ENCODE data around the gene UBN2. TPM values are rescaled to one million over a fixed set of nuclear protein-coding genes. Genes with fewer than 3 reads are reported as not detected.

Gene UBN2
- total and polyA plus RNA-seq, 4 donors: 12.7 to 22.2 (median 14.6) TPM

Small RNAs within 50 kb of the gene (small RNA-seq; reads per million reads assigned to genes)
- gene AC009220.1 (ENCODE audit: low replicate concordance): not detected
- gene RNU6-206P (ENCODE audit: low replicate concordance): not detected

Other genes with a start within 250 kb of the UBN2 start
- 10 to 100 TPM; 11.1 to 15.4 TPM for gene KIAA1549, start 249.8 kb upstream of the UBN2 start, total RNA-seq
- 10 to 100 TPM; 22.6 to 27.8 TPM for gene KIAA1549, start 249.8 kb upstream of the UBN2 start, polyA plus RNA-seq (ENCODE audit: insufficient read length in 2 of 2)
- 10 to 100 TPM; 10.6 to 15.9 TPM for gene ZC3HAV1L, start 195.2 kb upstream of the UBN2 start, total RNA-seq
- gene ZC3HAV1L, start 195.2 kb upstream of the UBN2 start, polyA plus RNA-seq (ENCODE audit: insufficient read length in 2 of 2): 10 to 100 TPM in 1 of 2 donors, 1 to 10 TPM in 1; 6.9 to 10.4 TPM
- 10 to 100 TPM; 23.3 to 25.2 TPM for gene ZC3HAV1, start 121.5 kb upstream of the UBN2 start, total RNA-seq
- gene ZC3HAV1, start 121.5 kb upstream of the UBN2 start, polyA plus RNA-seq (ENCODE audit: insufficient read length in 2 of 2): 10 to 100 TPM in 1 of 2 donors, 1 to 10 TPM in 1; 9.5 to 11.6 TPM
- 10 to 100 TPM; 16.7 to 31.4 TPM for gene FMC1, start 110.1 kb downstream of the UBN2 start, total RNA-seq
- gene FMC1, start 110.1 kb downstream of the UBN2 start, polyA plus RNA-seq (ENCODE audit: insufficient read length in 2 of 2): 10 to 100 TPM; 32.3 to 33.6 TPM
- gene LUC7L2, start 128.7 kb downstream of the UBN2 start, total RNA-seq: 10 to 100 TPM; 43.4 to 61.3 TPM
- gene LUC7L2, start 128.7 kb downstream of the UBN2 start, polyA plus RNA-seq (ENCODE audit: insufficient read length in 2 of 2): 10 to 100 TPM; 89.7 to 96.9 TPM

All from spinal cord (tissue), 4 donors.